ENCODE measurements around the gene DDX53.

The DDX53 gene

GRCh38 chrX:23052324-23052723 lies 52.6 kb downstream of the DDX53 start:
- DNase-seq (ENCODE audit: low spot score): no peak

Data from AG08395 (cell line).